ENCODE results near the gene SNX11.

The SNX11 gene

DNA sequence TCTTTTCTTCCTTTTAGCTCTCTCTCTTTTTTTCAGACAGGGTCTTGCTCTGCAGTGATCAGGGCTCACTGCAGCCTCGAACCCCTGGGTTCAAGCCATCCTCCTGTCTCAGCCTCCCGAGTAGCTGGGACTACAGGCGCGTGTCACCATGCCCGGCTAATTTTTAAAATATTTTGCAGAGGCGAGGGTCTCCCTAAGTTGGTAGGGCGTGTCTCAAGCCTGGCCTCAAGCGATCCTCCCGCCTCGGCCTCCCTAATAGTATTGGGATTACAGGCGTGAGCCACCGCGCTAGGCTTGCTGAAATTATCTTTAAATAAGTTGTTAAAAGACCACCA, 797 bp upstream of the SNX11 start:
- POLR2A ChIA-PET, result interaction anchor here (0.8 to 1.6 kb wide), 3 partner anchors 12 to 82 kb away, joined by 3 to 4 read pairs (median 3); partner anchors contain the start of gene NFE2L1
- no peak for TF ChIP-seq ARNT (IDR thresholded peaks at IDR 0.05)
- TF ChIP-seq FOXA1 (IDR thresholded peaks at IDR 0.05), result no peak
- no peak for TF ChIP-seq FOXM1 (IDR thresholded peaks at IDR 0.05; ENCODE audit: borderline replicate concordance)
- TF ChIP-seq, protein P1, sequence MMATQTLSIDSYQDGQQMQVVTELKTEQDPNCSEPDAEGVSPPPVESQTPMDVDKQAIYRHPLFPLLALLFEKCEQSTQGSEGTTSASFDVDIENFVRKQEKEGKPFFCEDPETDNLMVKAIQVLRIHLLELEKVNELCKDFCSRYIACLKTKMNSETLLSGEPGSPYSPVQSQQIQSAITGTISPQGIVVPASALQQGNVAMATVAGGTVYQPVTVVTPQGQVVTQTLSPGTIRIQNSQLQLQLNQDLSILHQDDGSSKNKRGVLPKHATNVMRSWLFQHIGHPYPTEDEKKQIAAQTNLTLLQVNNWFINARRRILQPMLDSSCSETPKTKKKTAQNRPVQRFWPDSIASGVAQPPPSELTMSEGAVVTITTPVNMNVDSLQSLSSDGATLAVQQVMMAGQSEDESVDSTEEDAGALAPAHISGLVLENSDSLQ (IDR thresholded peaks at IDR 0.05), result no peak
- no peak for TF ChIP-seq ZNF384 (IDR thresholded peaks at IDR 0.05)
- TF ChIP-seq HDGF (IDR thresholded peaks at IDR 0.05; ENCODE audit: borderline replicate concordance), result no peak
- TF ChIP-seq TARDBP (IDR thresholded peaks at IDR 0.05), result no peak
- no peak for TF ChIP-seq SUZ12 (IDR thresholded peaks at IDR 0.05)
- no peak for TF ChIP-seq FOXK2 (IDR thresholded peaks at IDR 0.05)
- no peak for TF ChIP-seq L3MBTL2 (conservative IDR thresholded peaks at IDR 0.05)
- TF ChIP-seq BHLHE40 (IDR thresholded peaks at IDR 0.05; ENCODE audit: borderline replicate concordance), result no peak
- no peak for TF ChIP-seq LEF1 (IDR thresholded peaks at IDR 0.05; ENCODE audit: borderline replicate concordance)
- no peak for TF ChIP-seq ELF4 (IDR thresholded peaks at IDR 0.05)
- no peak for TF ChIP-seq CTBP1 (IDR thresholded peaks at IDR 0.05; ENCODE audit: borderline replicate concordance)
- no peak for TF ChIP-seq SP1 (IDR thresholded peaks at IDR 0.05)
- CTCF ChIA-PET, result interaction anchor here (3.5 kb wide), 1 partner anchor 9 kb away, joined by 14 read pairs; no protein-coding TSS in a partner anchor
- DNase-seq (ENCODE audit: extremely low spot score), result no peak

DNA sequence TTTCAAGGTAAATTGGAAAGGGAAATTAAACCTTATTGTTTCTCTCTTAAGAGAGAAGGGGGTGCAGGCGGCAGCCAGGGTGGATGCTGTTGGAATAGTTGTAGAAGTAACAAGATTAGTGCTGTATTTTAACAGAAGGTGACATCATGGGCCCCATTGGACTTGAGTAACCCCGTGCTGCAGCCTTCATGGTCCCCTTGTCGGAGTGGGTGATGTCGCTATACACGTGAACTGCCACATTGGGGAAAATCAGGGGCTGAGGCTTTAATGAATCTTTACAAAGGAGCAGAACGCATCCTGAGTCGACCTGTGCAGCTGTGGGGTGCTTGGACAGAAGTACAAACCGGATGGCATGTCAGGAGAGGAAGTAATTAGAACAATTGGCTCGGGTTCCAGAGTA, 3.2 kb downstream of the SNX11 start:
- POLR2A ChIA-PET, result interaction anchor here (1.1 to 1.4 kb wide), 2 partner anchors 10 to 62 kb away, joined by 3 to 4 read pairs; partner anchors contain the start of gene NFE2L1
- CTCF ChIA-PET, result no interaction called here
- DNase-seq (ENCODE audit: extremely low spot score), result no peak
- no peak for TF ChIP-seq SP1 (IDR thresholded peaks at IDR 0.05)
- no peak for TF ChIP-seq NFRKB (IDR thresholded peaks at IDR 0.05)
- TF ChIP-seq L3MBTL2 (conservative IDR thresholded peaks at IDR 0.05), result no peak
- TF ChIP-seq HDGF (IDR thresholded peaks at IDR 0.05; ENCODE audit: borderline replicate concordance), result no peak

DNA sequence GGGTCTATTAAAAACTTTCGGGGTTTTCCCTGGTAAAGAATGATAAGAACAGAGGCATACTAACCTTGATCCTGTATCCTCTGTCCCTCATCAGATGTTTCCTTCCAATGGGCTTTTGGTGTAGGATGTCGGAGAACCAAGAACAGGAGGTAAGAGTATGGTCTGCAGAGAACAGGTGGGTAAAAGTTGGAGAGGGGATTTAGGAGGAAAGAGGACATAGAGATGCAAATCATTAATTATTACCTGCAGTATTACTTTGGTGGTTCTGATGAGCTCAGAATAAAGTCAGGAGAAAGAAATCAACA, 4.3 kb downstream of the SNX11 start:
- TF ChIP-seq ARNT (IDR thresholded peaks at IDR 0.05), result no peak
- TF ChIP-seq ELF4 (IDR thresholded peaks at IDR 0.05), result no peak
- no peak for TF ChIP-seq HDGF (IDR thresholded peaks at IDR 0.05; ENCODE audit: borderline replicate concordance)
- TF ChIP-seq FOXM1 (IDR thresholded peaks at IDR 0.05; ENCODE audit: borderline replicate concordance), result no peak
- TF ChIP-seq CTBP1 (IDR thresholded peaks at IDR 0.05; ENCODE audit: borderline replicate concordance), result no peak
- TF ChIP-seq, protein P1 (IDR thresholded peaks at IDR 0.05), result no peak
- no peak for TF ChIP-seq L3MBTL2 (conservative IDR thresholded peaks at IDR 0.05)
- no peak for TF ChIP-seq FOXK2 (IDR thresholded peaks at IDR 0.05)
- no peak for TF ChIP-seq SUZ12 (IDR thresholded peaks at IDR 0.05)
- no peak for TF ChIP-seq LEF1 (IDR thresholded peaks at IDR 0.05; ENCODE audit: borderline replicate concordance)
- TF ChIP-seq SP1 (IDR thresholded peaks at IDR 0.05), result no peak
- no peak for TF ChIP-seq TARDBP (IDR thresholded peaks at IDR 0.05)
- no peak for TF ChIP-seq BHLHE40 (IDR thresholded peaks at IDR 0.05; ENCODE audit: borderline replicate concordance)
- no peak for DNase-seq (ENCODE audit: extremely low spot score)
- CTCF ChIA-PET, result interaction anchor here (1.1 kb wide), 1 partner anchor 19 kb away, joined by 3 read pairs; no protein-coding TSS in a partner anchor
- POLR2A ChIA-PET, result interaction anchor here (1.3 kb wide), 1 partner anchor 11 kb away, joined by 4 read pairs; no protein-coding TSS in a partner anchor

DNA sequence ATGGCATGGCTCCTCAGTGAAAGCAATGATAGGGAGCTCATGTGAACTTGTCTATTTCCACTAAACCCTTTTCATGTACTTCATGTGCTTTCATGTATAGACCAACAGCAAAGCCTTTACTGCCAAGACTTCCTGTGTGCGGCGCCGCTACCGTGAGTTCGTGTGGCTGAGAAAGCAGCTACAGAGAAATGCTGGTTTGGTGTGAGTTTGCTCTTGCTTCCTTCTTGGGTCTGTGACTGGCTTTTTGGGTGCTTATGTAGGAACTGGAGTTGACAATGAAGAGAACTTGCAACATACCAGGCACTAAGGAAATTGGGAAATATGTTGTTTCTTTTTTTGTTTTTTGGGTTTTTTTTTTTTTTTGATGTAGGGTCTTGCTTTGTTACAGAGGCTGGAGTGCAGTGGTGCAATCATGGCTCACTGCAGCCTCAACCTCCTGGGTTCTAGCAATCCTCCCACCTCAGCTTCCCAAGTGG, 5.7 kb downstream of the SNX11 start:
- no peak for TF ChIP-seq SP1 (IDR thresholded peaks at IDR 0.05)
- TF ChIP-seq HDGF (IDR thresholded peaks at IDR 0.05; ENCODE audit: borderline replicate concordance), result no peak
- no peak for TF ChIP-seq NFRKB (IDR thresholded peaks at IDR 0.05)
- no peak for TF ChIP-seq TARDBP (IDR thresholded peaks at IDR 0.05)
- no peak for TF ChIP-seq FOXA1 (IDR thresholded peaks at IDR 0.05)
- no peak for TF ChIP-seq SUZ12 (IDR thresholded peaks at IDR 0.05)
- no peak for TF ChIP-seq BHLHE40 (IDR thresholded peaks at IDR 0.05; ENCODE audit: borderline replicate concordance)
- no peak for TF ChIP-seq LEF1 (IDR thresholded peaks at IDR 0.05; ENCODE audit: borderline replicate concordance)
- ChIA-PET CTCF (no interaction called here), POLR2A (no interaction called here)
- DNase-seq (ENCODE audit: extremely low spot score), result no peak

DNA sequence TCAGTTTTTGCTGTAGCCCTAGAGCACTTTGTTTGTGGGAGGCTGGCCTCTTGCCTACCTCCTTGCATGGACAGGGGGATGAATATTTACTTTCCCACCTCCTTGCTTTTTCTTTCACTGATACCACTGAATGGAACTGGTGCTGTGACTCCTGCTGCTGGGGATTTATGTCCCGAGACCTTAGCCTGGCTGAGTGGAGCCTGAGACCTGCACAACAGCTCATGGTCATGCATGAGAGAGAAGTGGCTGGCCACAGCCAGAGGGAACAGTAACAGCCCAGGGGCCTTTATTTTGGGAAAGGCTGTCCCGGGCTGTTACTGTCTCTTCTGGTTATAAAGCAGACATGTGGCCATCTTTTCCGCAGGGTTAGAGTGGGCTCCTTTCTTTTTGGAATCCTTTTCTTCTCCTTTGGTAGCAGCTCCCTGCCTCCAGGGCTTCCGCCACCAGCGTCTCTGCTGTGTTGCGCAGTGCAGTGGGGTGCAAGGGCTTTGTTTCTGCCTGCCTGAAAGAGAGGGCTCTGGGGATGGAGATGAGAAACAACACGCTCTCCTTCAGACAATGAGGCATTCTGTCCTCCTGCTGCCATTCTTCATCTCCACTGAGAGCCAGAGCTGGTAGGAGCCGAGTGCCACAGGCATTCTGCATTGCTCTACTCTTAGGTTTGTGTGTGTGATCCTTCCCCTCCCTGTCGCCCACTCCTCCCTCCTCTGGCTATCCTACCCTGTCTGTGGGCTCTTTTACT, 14.5 kb downstream of the SNX11 start:
- CTCF ChIA-PET, result interaction anchor here (0.6 kb wide), 1 partner anchor 39 kb away, joined by 4 read pairs; no protein-coding TSS in a partner anchor
- no peak for DNase-seq (ENCODE audit: extremely low spot score)
- POLR2A ChIA-PET, result interaction anchor here (2.0 kb wide), 1 partner anchor 21 kb away, joined by 7 read pairs; the partner anchor contains the start of gene CBX1
- TF ChIP-seq SP1 (IDR thresholded peaks at IDR 0.05) (no peak), LEF1 (IDR thresholded peaks at IDR 0.05; ENCODE audit: borderline replicate concordance) (no peak), ARNT (IDR thresholded peaks at IDR 0.05) (no peak), BHLHE40 (IDR thresholded peaks at IDR 0.05; ENCODE audit: borderline replicate concordance) (no peak), NFRKB (IDR thresholded peaks at IDR 0.05) (no peak), FOXM1 (IDR thresholded peaks at IDR 0.05; ENCODE audit: borderline replicate concordance) (no peak), ELF4 (IDR thresholded peaks at IDR 0.05) (no peak), TARDBP (IDR thresholded peaks at IDR 0.05) (no peak), HDGF (IDR thresholded peaks at IDR 0.05; ENCODE audit: borderline replicate concordance) (no peak), FOXA1 (IDR thresholded peaks at IDR 0.05) (no peak), L3MBTL2 (conservative IDR thresholded peaks at IDR 0.05) (no peak), FOXK2 (IDR thresholded peaks at IDR 0.05) (no peak), SUZ12 (IDR thresholded peaks at IDR 0.05) (no peak), ZNF384 (IDR thresholded peaks at IDR 0.05) (no peak), CTBP1 (IDR thresholded peaks at IDR 0.05; ENCODE audit: borderline replicate concordance) (no peak)
- TF ChIP-seq, protein P1 (IDR thresholded peaks at IDR 0.05), result no peak

Measured in HEK293T (cell line).